K562 (cell line): ENCODE measurements around the gene GALR3. TPM values are rescaled to one million over a fixed set of nuclear protein-coding genes. Genes with fewer than 3 reads are reported as not detected.

Source experiments
- CCNT2 ChIP-seq: IDR thresholded peaks from 2 replicates; pipeline ENCODE4 v1.6.1; 2011; ENCODE audit warnings: borderline replicate concordance, low read depth, mild to moderate bottlenecking, moderate library complexity, mixed read lengths, low read length; ENCODE audit not compliant: insufficient read length; ENCODE audit errors: extremely low read depth
- FOXJ2 ChIP-seq: fragments of 200-800 bp; sonication (Bioruptor generic); IDR thresholded peaks from 2 replicates; pipeline ENCODE4 v1.6.1; 2016; ENCODE audit warnings: missing genetic modification characterization, missing compliant biosample characterization
- HNRNPLL ChIP-seq: fragments of 200-400 bp; formaldehyde crosslinking; IDR thresholded peaks from 2 replicates; pipeline ENCODE4 v1.6.1; 2017; ENCODE audit warnings: low read length, low read depth, mild to moderate bottlenecking; ENCODE audit not compliant: poor library complexity, severe bottlenecking
- KLF1 ChIP-seq: fragments of 450-650 bp; IDR thresholded peaks from 2 replicates; pipeline ENCODE4 v1.6.1; 2016; ENCODE audit warnings: missing genetic modification characterization, missing compliant biosample characterization
- MTA1 ChIP-seq: fragments of 450-650 bp; IDR thresholded peaks from 2 replicates; pipeline ENCODE4 v1.6.1; 2017; ENCODE audit warnings: borderline replicate concordance
- NCOA6 ChIP-seq: fragments of 450-650 bp; IDR thresholded peaks from 2 replicates; pipeline ENCODE4 v1.6.1; 2017; ENCODE audit warnings: mild to moderate bottlenecking
- PCBP2 ChIP-seq: fragments of 200-400 bp; formaldehyde crosslinking; IDR thresholded peaks from 2 replicates; pipeline ENCODE4 v1.6.1; 2018; ENCODE audit warnings: low read length, low read depth, mild to moderate bottlenecking, moderate library complexity; ENCODE audit not compliant: poor library complexity, severe bottlenecking
- SMARCA4 ChIP-seq: fragments of 450-650 bp; IDR thresholded peaks from 2 replicates; pipeline ENCODE4 v1.6.1; 2016
- SRF ChIP-seq, 2 experiments: fragments of 250-450, 450-650 bp in 1 of 2; sonication (Bioruptor Pico) in 1 of 2; sonication (generic) in 1 of 2; formaldehyde crosslinking; IDR thresholded peaks; 2 replicates each; pipeline versions ENCODE4 v1.5.0 to v1.5.1; 2020 to 2022; ENCODE audit warnings: mild to moderate bottlenecking in 1 of 2, missing genetic modification reagents in 1 of 2
- TBP ChIP-seq: optimal IDR thresholded peaks from 2 replicates; pipeline ENCODE3; 2011; ENCODE audit warnings: low read depth, low read length, improper control_type of control experiment
- ZBTB17 ChIP-seq: fragments of 450-650 bp; formaldehyde crosslinking; IDR thresholded peaks from 2 replicates; pipeline ENCODE4 v1.4.0; 2020; ENCODE audit warnings: mild to moderate bottlenecking
- ZFX ChIP-seq: sonication (generic); formaldehyde crosslinking; IDR thresholded peaks from 2 replicates; pipeline ENCODE4 v1.8.0; 2022; ENCODE audit warnings: mild to moderate bottlenecking, missing genetic modification reagents, moderate library complexity
- ZNF764 ChIP-seq: fragments of 250-450 bp; sonication (Bioruptor Pico); IDR thresholded peaks from 2 replicates; pipeline ENCODE4 v1.4.0; 2020; ENCODE audit warnings: low read depth, mild to moderate bottlenecking, moderate library complexity
- ZSCAN29 ChIP-seq: fragments of 450-650 bp; IDR thresholded peaks from 2 replicates; pipeline ENCODE4 v1.6.1; 2017
- polyA plus RNA-seq, 8 experiments: library from polyadenylated mRNA; depleted of rRNA in 4 of 8; stranded (reverse) in 5 of 8; unstranded in 3 of 8; fragments of >200 nt; fragmentation: Nextera tagmentation in 2 of 8; fragmentation: Illumina TruSeq in 1 of 8; extraction: Ambion mirVana in 2 of 8; extraction: Trizol in 1 of 8; gene quantifications; 2 replicates each; pipeline versions ENCODE4 v1.2.1 to v1.2.3, GENCODE V29; 2011 to 2014; ENCODE audit warnings: inconsistent platforms in 1 of 8, missing spikeins in 1 of 8
- total RNA-seq, 7 experiments: library from RNA; depleted of rRNA in 6 of 7; stranded (reverse); fragments of >200 nt in 6 of 7; fragmentation: Illumina TruSeq in 2 of 7; extraction: Trizol in 2 of 7; gene quantifications; 2 replicates each; pipeline versions ENCODE4 v1.2.1 to v1.2.3, GENCODE V29; 2011 to 2021; ENCODE audit warnings: low replicate concordance in 1 of 7
- TF ChIP-seq, protein P1 (sequence below), 2 experiments: IDR thresholded peaks; 2 replicates each; pipeline ENCODE4 v1.6.1; 2012; ENCODE audit warnings: improper control_type of control experiment in 2 of 2, low read depth in 2 of 2, low read length in 2 of 2, borderline replicate concordance in 1 of 2
- TF ChIP-seq, protein P2 (sequence below): fragments of 450-650 bp; IDR thresholded peaks from 2 replicates; pipeline ENCODE4 v1.6.1; 2016; ENCODE audit warnings: borderline replicate concordance
- TF ChIP-seq, protein P3 (sequence below): sonication (generic); formaldehyde crosslinking; IDR thresholded peaks from 2 replicates; pipeline ENCODE4 v1.9.0; 2022; ENCODE audit warnings: mild to moderate bottlenecking, missing genetic modification reagents
- TF ChIP-seq, protein P4 (sequence below): fragments of 250-450 bp; sonication (Bioruptor Pico); IDR thresholded peaks from 2 replicates; pipeline ENCODE4 v1.6.1; 2021; ENCODE audit warnings: mild to moderate bottlenecking
- TF ChIP-seq, protein P5 (sequence below), 2 experiments: fragments of 450-650 bp; conservative IDR thresholded peaks; 2 replicates each; pipeline ENCODE4 v1.6.1; 2017; ENCODE audit warnings: mild to moderate bottlenecking in 2 of 2, moderate library complexity in 2 of 2

Gene GALR3
- total and polyA plus RNA-seq, 9 of the 15 experiments (the other 6 are each of a cell fraction or from before 2014, with no cell fraction given) = 0.13 TPM; not detected in 8

DNA sequence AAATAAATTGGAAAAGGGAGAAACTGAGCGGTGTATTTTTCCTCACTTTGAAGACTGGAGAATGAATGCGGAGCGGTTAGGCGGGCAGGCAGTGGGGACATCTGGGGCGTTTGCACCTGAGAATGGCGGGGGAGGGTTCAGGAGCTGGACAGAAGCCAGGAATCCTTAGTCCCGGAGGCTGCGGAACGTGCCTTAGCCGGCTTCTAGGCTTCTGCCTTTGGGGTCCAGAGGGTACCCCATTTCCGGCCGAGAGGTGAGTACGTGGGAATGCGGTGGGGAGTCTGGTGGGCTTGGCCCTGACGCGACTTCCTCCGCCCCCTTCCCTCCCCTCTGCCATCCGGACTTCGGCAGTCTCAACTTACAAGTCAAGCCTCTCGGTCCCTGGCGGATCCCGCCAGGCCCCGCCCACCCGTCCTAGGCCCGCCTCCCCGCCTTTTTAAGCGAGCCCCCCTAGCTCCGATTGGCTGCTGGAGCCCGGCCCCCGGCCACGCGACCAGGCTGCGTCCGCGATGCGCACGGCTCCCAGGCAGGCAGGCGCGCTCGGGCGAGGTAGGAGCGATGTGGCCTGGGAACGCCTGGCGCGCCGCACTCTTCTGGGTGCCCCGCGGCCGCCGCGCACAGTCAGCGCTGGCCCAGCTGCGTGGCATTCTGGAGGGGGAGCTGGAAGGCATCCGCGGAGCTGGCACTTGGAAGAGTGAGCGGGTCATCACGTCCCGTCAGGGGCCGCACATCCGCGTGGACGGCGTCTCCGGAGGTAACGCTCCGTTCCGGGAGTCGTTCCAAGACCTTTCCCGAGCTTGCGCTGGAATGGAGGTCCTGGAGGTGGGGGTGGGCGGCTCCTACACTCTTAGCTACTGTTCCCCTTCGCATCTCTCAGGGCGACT lies 15.5 kb upstream of the GALR3 start, which contains the start of gene GCAT (continued):
- TF ChIP-seq ZSCAN29 (peak; percentile 60; the same call in 1 of the 2 replicates), KLF1 (tag) (no peak), ZBTB17 (CRISPR knock-in tag) (0 out of 2 replicates have a peak, but pooled peaks have one; percentile 38), MTA1 (peak; percentile 82), TBP (peak; percentile 62), SMARCA4 (peak; percentile 39; the same call in 1 of the 2 replicates), PCBP2 (no peak), SRF (CRISPR knock-in tag; IDR thresholded peaks at IDR 0.05) (0 out of 4 replicates have a peak, but pooled peaks of 1 of the 2 experiments have one; percentile 61), ZFX (CRISPR knock-in tag) (peak; percentile 68), NCOA6 (no peak), HNRNPLL (peak; percentile 26), CCNT2 (peak; percentile 43), FOXJ2 (tag) (no peak), ZNF764 (CRISPR knock-in tag) (no peak)
- TF ChIP-seq, protein P1, sequence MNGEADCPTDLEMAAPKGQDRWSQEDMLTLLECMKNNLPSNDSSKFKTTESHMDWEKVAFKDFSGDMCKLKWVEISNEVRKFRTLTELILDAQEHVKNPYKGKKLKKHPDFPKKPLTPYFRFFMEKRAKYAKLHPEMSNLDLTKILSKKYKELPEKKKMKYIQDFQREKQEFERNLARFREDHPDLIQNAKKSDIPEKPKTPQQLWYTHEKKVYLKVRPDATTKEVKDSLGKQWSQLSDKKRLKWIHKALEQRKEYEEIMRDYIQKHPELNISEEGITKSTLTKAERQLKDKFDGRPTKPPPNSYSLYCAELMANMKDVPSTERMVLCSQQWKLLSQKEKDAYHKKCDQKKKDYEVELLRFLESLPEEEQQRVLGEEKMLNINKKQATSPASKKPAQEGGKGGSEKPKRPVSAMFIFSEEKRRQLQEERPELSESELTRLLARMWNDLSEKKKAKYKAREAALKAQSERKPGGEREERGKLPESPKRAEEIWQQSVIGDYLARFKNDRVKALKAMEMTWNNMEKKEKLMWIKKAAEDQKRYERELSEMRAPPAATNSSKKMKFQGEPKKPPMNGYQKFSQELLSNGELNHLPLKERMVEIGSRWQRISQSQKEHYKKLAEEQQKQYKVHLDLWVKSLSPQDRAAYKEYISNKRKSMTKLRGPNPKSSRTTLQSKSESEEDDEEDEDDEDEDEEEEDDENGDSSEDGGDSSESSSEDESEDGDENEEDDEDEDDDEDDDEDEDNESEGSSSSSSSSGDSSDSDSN (IDR thresholded peaks at IDR 0.05; ENCODE audit: borderline replicate concordance in 1 of 2, low read depth in 2 of 2, low read length in 2 of 2) = peak in 1 of 2 experiments; percentile 54; a peak in 1 of 4 replicates
- TF ChIP-seq, protein P2, sequence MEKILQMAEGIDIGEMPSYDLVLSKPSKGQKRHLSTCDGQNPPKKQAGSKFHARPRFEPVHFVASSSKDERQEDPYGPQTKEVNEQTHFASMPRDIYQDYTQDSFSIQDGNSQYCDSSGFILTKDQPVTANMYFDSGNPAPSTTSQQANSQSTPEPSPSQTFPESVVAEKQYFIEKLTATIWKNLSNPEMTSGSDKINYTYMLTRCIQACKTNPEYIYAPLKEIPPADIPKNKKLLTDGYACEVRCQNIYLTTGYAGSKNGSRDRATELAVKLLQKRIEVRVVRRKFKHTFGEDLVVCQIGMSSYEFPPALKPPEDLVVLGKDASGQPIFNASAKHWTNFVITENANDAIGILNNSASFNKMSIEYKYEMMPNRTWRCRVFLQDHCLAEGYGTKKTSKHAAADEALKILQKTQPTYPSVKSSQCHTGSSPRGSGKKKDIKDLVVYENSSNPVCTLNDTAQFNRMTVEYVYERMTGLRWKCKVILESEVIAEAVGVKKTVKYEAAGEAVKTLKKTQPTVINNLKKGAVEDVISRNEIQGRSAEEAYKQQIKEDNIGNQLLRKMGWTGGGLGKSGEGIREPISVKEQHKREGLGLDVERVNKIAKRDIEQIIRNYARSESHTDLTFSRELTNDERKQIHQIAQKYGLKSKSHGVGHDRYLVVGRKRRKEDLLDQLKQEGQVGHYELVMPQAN = peak; percentile 84
- TF ChIP-seq, protein P3, sequence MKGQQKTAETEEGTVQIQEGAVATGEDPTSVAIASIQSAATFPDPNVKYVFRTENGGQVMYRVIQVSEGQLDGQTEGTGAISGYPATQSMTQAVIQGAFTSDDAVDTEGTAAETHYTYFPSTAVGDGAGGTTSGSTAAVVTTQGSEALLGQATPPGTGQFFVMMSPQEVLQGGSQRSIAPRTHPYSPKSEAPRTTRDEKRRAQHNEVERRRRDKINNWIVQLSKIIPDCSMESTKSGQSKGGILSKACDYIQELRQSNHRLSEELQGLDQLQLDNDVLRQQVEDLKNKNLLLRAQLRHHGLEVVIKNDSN (CRISPR knock-in tag) = peak; percentile 72
- TF ChIP-seq, protein P4, sequence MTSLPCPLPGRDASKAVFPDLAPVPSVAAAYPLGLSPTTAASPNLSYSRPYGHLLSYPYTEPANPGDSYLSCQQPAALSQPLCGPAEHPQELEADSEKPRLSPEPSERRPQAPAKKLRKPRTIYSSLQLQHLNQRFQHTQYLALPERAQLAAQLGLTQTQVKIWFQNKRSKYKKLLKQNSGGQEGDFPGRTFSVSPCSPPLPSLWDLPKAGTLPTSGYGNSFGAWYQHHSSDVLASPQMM (CRISPR knock-in tag) = no peak
- TF ChIP-seq, protein P5, sequence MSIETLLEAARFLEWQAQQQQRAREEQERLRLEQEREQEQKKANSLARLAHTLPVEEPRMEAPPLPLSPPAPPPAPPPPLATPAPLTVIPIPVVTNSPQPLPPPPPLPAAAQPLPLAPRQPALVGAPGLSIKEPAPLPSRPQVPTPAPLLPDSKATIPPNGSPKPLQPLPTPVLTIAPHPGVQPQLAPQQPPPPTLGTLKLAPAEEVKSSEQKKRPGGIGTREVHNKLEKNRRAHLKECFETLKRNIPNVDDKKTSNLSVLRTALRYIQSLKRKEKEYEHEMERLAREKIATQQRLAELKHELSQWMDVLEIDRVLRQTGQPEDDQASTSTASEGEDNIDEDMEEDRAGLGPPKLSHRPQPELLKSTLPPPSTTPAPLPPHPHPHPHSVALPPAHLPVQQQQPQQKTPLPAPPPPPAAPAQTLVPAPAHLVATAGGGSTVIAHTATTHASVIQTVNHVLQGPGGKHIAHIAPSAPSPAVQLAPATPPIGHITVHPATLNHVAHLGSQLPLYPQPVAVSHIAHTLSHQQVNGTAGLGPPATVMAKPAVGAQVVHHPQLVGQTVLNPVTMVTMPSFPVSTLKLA (conservative IDR thresholded peaks at IDR 0.05) = peak; percentile 91 to 97
